ENCODE measurements around the gene SLC30A1.
A peak's percentile ranks its signal among the peaks of the same experiment; 100 is the strongest.

SLC30A1 gene

GRCh38 chr1:211527888-211528287 is 51.1 kb downstream of the SLC30A1 start:
- Histone ChIP-seq H3K9ac (ENCODE audit: low read depth, low read length, poor library complexity, severe bottlenecking) (peak overlapping the region; percentile 49), H2AFZ (ENCODE audit: low read length) (peak overlapping the region; percentile 72), H4K20me1 (ENCODE audit: insufficient read depth, low read length, poor library complexity, severe bottlenecking) (no peaks in the 10 kb centered on the region), H3K9me3 (ENCODE audit: insufficient read depth, low read depth, low read length) (no peaks in the 10 kb centered on the region), H3K79me2 (ENCODE audit: insufficient read depth, low read length) (no peaks in the 10 kb centered on the region), H3K9me2 (replicated peaks; ENCODE audit: low read depth, low read length) (no peaks in the 10 kb centered on the region), H3K4me3 (ENCODE audit: low read length, poor library complexity, severe bottlenecking) (peak overlapping the region; percentile 23), H3K4me2 (ENCODE audit: low read depth, low read length, poor library complexity, severe bottlenecking) (peak overlapping the region; percentile 70), H3K36me3 (ENCODE audit: insufficient read depth, low read length) (no peaks in the 10 kb centered on the region), H3K27me3 (ENCODE audit: insufficient read depth, low read length, poor library complexity, severe bottlenecking) (no peaks in the 10 kb centered on the region), H3F3A (ENCODE audit: low read depth) (no peaks in the 10 kb centered on the region), H3K4me1 (ENCODE audit: insufficient read depth, low read length, poor library complexity, severe bottlenecking) (peaks cover 35% of the 10 kb centered on the region)
- TF ChIP-seq CTCF (conservative IDR thresholded peaks at IDR 0.05; ENCODE audit: low read length) = no peak
- no peak for TF ChIP-seq EZH2phosphoT487 (IDR thresholded peaks at IDR 0.05; ENCODE audit: borderline replicate concordance)

- Histone ChIP-seq H4K20me1 (ENCODE audit: insufficient read depth, low read length, poor library complexity, severe bottlenecking) (no peaks in the 10 kb centered on the region), H3K9ac (ENCODE audit: low read depth, low read length, poor library complexity, severe bottlenecking) (peak overlapping the region; percentile 49), H3K27me3 (ENCODE audit: insufficient read depth, low read length, poor library complexity, severe bottlenecking) (no peaks in the 10 kb centered on the region), H3K4me2 (ENCODE audit: low read depth, low read length, poor library complexity, severe bottlenecking) (peak overlapping the region; percentile 70), H3F3A (ENCODE audit: low read depth) (no peaks in the 10 kb centered on the region), H3K9me3 (ENCODE audit: insufficient read depth, low read depth, low read length) (no peaks in the 10 kb centered on the region), H3K36me3 (ENCODE audit: insufficient read depth, low read length) (no peaks in the 10 kb centered on the region), H3K9me2 (replicated peaks; ENCODE audit: low read depth, low read length) (no peaks in the 10 kb centered on the region), H3K79me2 (ENCODE audit: insufficient read depth, low read length) (no peaks in the 10 kb centered on the region), H2AFZ (ENCODE audit: low read length) (no peak overlapping the region), H3K4me3 (ENCODE audit: low read length, poor library complexity, severe bottlenecking) (no peak overlapping the region), H3K4me1 (ENCODE audit: insufficient read depth, low read length, poor library complexity, severe bottlenecking) (peaks cover 35% of the 10 kb centered on the region)
- no peak for TF ChIP-seq CTCF (conservative IDR thresholded peaks at IDR 0.05; ENCODE audit: low read length)
- TF ChIP-seq EZH2phosphoT487 (IDR thresholded peaks at IDR 0.05; ENCODE audit: borderline replicate concordance) = no peak
Observed at GRCh38 chr1:211527006-211527405, 52.0 kb downstream of the SLC30A1 start.

GRCh38 chr1:211526101-211526500 is 52.9 kb downstream of the SLC30A1 start:
- Histone ChIP-seq H3K79me2 (ENCODE audit: insufficient read depth, low read length) (no peaks in the 10 kb centered on the region), H3K9ac (ENCODE audit: low read depth, low read length, poor library complexity, severe bottlenecking) (no peak overlapping the region), H3K4me2 (ENCODE audit: low read depth, low read length, poor library complexity, severe bottlenecking) (no peak overlapping the region), H4K20me1 (ENCODE audit: insufficient read depth, low read length, poor library complexity, severe bottlenecking) (no peaks in the 10 kb centered on the region), H3K9me3 (ENCODE audit: insufficient read depth, low read depth, low read length) (no peaks in the 10 kb centered on the region), H3K4me1 (ENCODE audit: insufficient read depth, low read length, poor library complexity, severe bottlenecking) (peaks cover 35% of the 10 kb centered on the region), H2AFZ (ENCODE audit: low read length) (no peak overlapping the region), H3K9me2 (replicated peaks; ENCODE audit: low read depth, low read length) (no peaks in the 10 kb centered on the region), H3F3A (ENCODE audit: low read depth) (no peaks in the 10 kb centered on the region), H3K4me3 (ENCODE audit: low read length, poor library complexity, severe bottlenecking) (no peak overlapping the region), H3K36me3 (ENCODE audit: insufficient read depth, low read length) (no peaks in the 10 kb centered on the region), H3K27me3 (ENCODE audit: insufficient read depth, low read length, poor library complexity, severe bottlenecking) (no peaks in the 10 kb centered on the region)
- TF ChIP-seq EZH2phosphoT487 (IDR thresholded peaks at IDR 0.05; ENCODE audit: borderline replicate concordance) (no peak), CTCF (conservative IDR thresholded peaks at IDR 0.05; ENCODE audit: low read length) (no peak)
